ENCODE results near the gene ARHGEF40. TPM values are rescaled to one million over a fixed set of nuclear protein-coding genes. Genes with fewer than 3 reads are reported as not detected.

ARHGEF40 gene
- total and polyA plus RNA-seq, 4 donors: 37.9 to 98.9 (median 77.1) TPM

DNA sequence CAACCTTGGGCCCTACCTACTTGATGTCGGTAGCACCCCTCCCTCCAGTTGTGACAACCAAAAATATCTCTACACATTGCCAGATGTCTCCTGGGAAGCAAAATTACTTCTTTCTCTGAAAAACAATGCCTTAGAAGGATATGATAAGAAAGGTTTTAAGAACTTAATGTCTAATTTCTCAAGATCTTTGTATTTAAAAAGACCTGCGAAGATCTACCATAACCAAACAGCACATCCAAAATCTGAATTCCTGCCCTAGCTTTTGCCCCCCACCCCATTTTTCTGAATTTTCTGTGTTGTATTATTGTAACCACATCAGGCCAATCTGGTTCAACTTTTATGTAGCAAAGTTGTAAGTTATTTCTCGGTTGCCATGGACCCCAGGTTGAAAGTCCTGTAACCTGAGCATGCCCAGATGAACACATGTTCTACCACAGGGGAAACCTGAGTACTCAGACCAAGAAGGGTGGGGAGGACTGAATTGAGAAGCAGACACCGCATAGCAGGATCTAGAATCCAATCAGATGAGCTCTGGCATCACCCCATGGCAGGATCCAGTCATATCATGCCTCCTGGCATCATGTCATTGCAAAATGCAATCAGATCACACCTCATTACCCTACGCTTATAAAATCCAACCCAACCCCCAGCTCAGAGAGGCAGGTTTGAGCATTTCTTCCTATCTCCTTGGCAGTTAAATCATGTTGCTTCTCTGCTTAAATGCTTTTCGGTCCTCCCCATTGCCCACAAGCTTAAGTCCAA, 39.5 kb downstream of the ARHGEF40 start:
- DNase-seq (ENCODE audit: low read depth in 4 of 6, low spot score in 6 of 6): no peak
- 87% methylated on average over 3 of the region's 6 CpGs for WGBS (ENCODE audit: insufficient coverage)

DNA sequence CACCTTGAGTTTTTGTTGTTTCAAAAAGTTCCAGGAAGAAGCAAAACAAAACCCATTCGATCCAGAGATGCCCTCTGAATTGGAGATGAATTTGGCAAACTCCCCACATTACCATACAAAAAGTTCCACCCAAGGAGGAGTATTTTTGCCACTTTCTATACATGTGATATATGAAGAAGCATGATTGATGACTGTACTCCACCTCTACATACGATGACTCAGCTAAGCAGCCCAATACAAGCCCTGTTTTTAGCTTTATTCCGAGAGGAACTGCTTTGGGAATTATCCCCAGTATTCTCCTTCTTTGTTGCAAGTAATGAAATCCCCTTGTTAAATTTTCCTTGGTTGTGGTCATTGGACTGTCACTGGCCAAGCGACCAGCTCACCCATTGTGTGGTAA, 42.2 kb downstream of the ARHGEF40 start:
- no peaks in the 10 kb centered on the region for H3K9me3 ChIP-seq (ENCODE audit: control insufficient read depth, insufficient read depth, low read length)
- no peaks in the 10 kb centered on the region for H3K36me3 ChIP-seq (ENCODE audit: control insufficient read depth, insufficient read depth, low read length)
- no peak for DNase-seq (ENCODE audit: low read depth in 4 of 6, low spot score in 6 of 6)
- H3K4me3 ChIP-seq (ENCODE audit: low read depth, low read length): no peak overlapping the region
- peaks cover 1% of the 10 kb centered on the region for H3K4me1 ChIP-seq (ENCODE audit: control insufficient read depth, insufficient read depth, low read length)
- no peak overlapping the region for H3K27ac ChIP-seq (ENCODE audit: low read depth, low read length)
- WGBS (ENCODE audit: insufficient coverage): no CpG with 5 or more reads among the region's 4 CpGs
- H3K27me3 ChIP-seq (ENCODE audit: control insufficient read depth, insufficient read depth, low read length): no peaks in the 10 kb centered on the region

More for the DNA sequence above, 39.5 kb downstream of the ARHGEF40 start:
- Histone ChIP-seq H3K4me1 (ENCODE audit: control insufficient read depth, insufficient read depth, low read length) (peaks cover 13% of the 10 kb centered on the region), H3K27me3 (ENCODE audit: control insufficient read depth, insufficient read depth, low read length) (no peaks in the 10 kb centered on the region), H3K27ac (ENCODE audit: low read depth, low read length) (no peak overlapping the region), H3K4me3 (ENCODE audit: low read depth, low read length) (no peak overlapping the region), H3K36me3 (ENCODE audit: control insufficient read depth, insufficient read depth, low read length) (no peaks in the 10 kb centered on the region), H3K9me3 (ENCODE audit: control insufficient read depth, insufficient read depth, low read length) (no peaks in the 10 kb centered on the region)

DNA sequence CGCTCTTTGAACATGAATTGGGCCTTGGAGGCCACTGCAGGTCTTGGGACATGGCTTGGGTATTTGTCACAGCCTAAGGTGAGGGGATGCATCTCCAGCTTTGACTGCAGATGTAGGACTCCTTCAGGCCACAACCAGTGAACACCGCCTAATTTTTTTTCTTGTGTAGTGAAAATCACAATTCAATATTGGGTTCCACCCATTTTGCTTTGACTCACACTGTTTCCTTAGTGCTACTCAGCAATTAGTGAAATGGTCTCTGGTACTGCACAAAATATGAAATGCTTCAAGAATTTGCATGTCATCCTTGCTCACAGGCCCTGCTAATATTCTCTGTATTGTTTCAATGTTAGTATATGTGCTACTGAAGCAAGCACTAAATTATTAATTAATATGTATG, 43.3 kb downstream of the ARHGEF40 start:
- 100% methylated on average over 1 of the region's 2 CpGs for WGBS (ENCODE audit: insufficient coverage)
- no peak overlapping the region for H3K4me3 ChIP-seq (ENCODE audit: low read depth, low read length)
- no peak overlapping the region for H3K27ac ChIP-seq (ENCODE audit: low read depth, low read length)
- no peaks in the 10 kb centered on the region for H3K4me1 ChIP-seq (ENCODE audit: control insufficient read depth, insufficient read depth, low read length)
- no peaks in the 10 kb centered on the region for H3K27me3 ChIP-seq (ENCODE audit: control insufficient read depth, insufficient read depth, low read length)
- no peaks in the 10 kb centered on the region for H3K36me3 ChIP-seq (ENCODE audit: control insufficient read depth, insufficient read depth, low read length)
- H3K9me3 ChIP-seq (ENCODE audit: control insufficient read depth, insufficient read depth, low read length): no peaks in the 10 kb centered on the region
- DNase-seq (ENCODE audit: low read depth in 4 of 6, low spot score in 6 of 6): no peak

DNA sequence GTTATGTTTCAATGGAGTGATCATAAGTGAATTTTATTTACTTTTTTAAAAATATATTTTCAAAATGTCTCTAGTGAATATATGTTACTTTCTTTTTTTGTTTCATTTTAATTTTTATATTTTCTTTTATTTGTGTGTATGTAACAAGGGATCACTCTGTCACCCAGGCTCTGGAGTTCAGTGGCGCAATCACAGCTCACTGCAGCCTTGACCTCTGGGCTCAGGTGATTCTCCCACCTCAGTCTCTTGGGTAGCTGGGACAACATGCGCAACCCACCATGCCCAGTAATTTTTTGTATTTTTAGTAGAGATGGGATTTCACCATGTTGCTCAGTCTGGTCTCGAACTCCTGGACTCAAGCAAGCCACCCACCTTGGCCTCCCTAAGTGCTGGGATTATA, 48.8 kb downstream of the ARHGEF40 start:
- no peak overlapping the region for H3K27ac ChIP-seq (ENCODE audit: low read depth, low read length)
- H3K4me1 ChIP-seq (ENCODE audit: control insufficient read depth, insufficient read depth, low read length): no peaks in the 10 kb centered on the region
- no peaks in the 10 kb centered on the region for H3K9me3 ChIP-seq (ENCODE audit: control insufficient read depth, insufficient read depth, low read length)
- DNase-seq (ENCODE audit: low read depth in 4 of 6, low spot score in 6 of 6): no peak
- no peaks in the 10 kb centered on the region for H3K36me3 ChIP-seq (ENCODE audit: control insufficient read depth, insufficient read depth, low read length)
- H3K4me3 ChIP-seq (ENCODE audit: low read depth, low read length): no peak overlapping the region
- no CpG with 5 or more reads among the region's 3 CpGs for WGBS (ENCODE audit: insufficient coverage)
- H3K27me3 ChIP-seq (ENCODE audit: control insufficient read depth, insufficient read depth, low read length): no peaks in the 10 kb centered on the region

DNA sequence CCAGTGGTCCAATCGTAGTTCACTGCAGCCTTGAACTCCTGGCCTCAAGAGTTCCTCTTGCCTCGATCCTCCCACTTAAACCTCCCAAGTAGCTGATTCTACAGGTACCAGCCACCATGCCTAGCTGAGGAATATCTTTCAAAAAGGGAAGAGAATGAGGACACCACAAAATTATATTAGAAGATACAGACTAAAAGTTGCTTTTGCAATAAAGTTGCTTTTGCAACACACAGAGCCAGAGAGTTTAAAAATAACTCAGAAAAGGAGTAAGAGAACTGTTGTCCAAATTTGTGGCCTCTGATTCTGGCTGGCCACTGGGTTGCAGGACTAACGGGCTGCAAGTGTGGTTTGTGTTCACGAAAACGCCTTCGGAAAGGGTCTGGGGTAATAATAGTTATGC, 50.6 kb downstream of the ARHGEF40 start:
- Histone ChIP-seq H3K36me3 (ENCODE audit: control insufficient read depth, insufficient read depth, low read length) (no peaks in the 10 kb centered on the region), H3K4me1 (ENCODE audit: control insufficient read depth, insufficient read depth, low read length) (no peaks in the 10 kb centered on the region), H3K27me3 (ENCODE audit: control insufficient read depth, insufficient read depth, low read length) (no peaks in the 10 kb centered on the region), H3K4me3 (ENCODE audit: low read depth, low read length) (no peak overlapping the region), H3K27ac (ENCODE audit: low read depth, low read length) (no peak overlapping the region), H3K9me3 (ENCODE audit: control insufficient read depth, insufficient read depth, low read length) (no peaks in the 10 kb centered on the region)
- DNase-seq (ENCODE audit: low read depth in 4 of 6, low spot score in 6 of 6): no peak
- WGBS (ENCODE audit: insufficient coverage): 40% methylated on average over 1 of the region's 6 CpGs

DNA sequence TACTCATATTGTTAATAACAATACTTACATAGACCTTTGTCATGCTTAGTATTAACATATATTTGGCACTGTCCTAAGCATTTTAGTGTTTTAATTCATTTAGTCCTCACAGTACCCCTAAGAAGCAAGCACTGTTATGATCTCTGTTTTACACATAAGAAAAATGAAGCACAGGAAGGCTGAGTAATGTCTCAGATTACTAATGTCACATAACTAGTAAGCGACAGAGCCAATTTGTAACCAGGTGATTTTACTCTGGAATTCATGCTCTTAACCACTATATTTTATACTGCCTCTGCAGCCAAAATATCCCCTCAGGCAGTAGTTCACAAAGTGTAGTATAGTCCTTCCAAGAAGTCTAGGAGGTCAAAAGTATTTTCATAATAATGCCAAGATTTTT, 51.0 kb downstream of the ARHGEF40 start:
- H3K36me3 ChIP-seq (ENCODE audit: control insufficient read depth, insufficient read depth, low read length): no peaks in the 10 kb centered on the region
- DNase-seq (ENCODE audit: low read depth in 4 of 6, low spot score in 6 of 6): no peak
- no peak overlapping the region for H3K4me3 ChIP-seq (ENCODE audit: low read depth, low read length)
- no peak overlapping the region for H3K27ac ChIP-seq (ENCODE audit: low read depth, low read length)
- no peaks in the 10 kb centered on the region for H3K27me3 ChIP-seq (ENCODE audit: control insufficient read depth, insufficient read depth, low read length)
- no CpG with 5 or more reads among the region's 1 CpG for WGBS (ENCODE audit: insufficient coverage)
- H3K9me3 ChIP-seq (ENCODE audit: control insufficient read depth, insufficient read depth, low read length): no peaks in the 10 kb centered on the region
- H3K4me1 ChIP-seq (ENCODE audit: control insufficient read depth, insufficient read depth, low read length): no peaks in the 10 kb centered on the region

DNA sequence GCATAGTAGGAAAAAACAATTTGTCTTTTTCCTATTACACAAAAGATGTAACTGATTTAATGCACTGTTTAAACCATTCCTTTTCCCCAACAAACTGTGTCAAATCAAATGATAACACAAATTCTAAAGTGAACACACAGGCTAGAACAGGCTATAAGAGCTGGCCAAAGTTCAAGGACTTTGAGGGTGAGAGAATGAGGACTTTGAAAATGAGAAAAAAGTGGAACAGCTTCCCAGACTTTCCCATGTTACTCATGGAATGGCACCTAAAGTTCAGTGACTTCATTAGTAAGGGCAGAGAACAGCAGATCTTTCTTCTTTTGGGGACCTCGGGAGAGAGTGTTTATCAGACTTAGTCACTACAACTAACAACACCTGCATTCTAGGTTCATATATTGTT, 53.3 kb downstream of the ARHGEF40 start:
- Histone ChIP-seq H3K27ac (ENCODE audit: low read depth, low read length) (no peak overlapping the region), H3K36me3 (ENCODE audit: control insufficient read depth, insufficient read depth, low read length) (no peaks in the 10 kb centered on the region)

DNA sequence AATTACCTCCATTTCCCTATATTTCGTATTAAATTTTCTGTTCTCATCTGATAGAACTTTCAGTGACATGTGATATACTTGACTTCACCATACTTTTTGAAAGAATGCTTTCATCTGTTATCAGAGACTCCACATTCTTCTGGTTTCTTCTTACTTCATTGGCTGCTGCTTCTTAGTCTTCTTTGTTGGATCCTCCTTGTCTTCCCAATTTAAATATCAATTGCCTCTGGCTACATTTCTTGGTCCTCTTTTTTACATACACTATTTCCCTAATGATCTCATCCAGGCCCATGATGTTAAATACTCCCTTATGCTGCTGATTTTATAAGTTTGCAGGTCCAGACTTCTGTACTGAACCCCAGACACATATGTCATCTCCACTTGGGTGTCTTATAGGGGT, 63.8 kb downstream of the ARHGEF40 start:
- Histone ChIP-seq H3K36me3 (ENCODE audit: control insufficient read depth, insufficient read depth, low read length) (no peaks in the 10 kb centered on the region), H3K9me3 (ENCODE audit: control insufficient read depth, insufficient read depth, low read length) (no peaks in the 10 kb centered on the region), H3K27me3 (ENCODE audit: control insufficient read depth, insufficient read depth, low read length) (no peaks in the 10 kb centered on the region), H3K4me3 (ENCODE audit: low read depth, low read length) (no peak overlapping the region), H3K4me1 (ENCODE audit: control insufficient read depth, insufficient read depth, low read length) (no peaks in the 10 kb centered on the region), H3K27ac (ENCODE audit: low read depth, low read length) (no peak overlapping the region)
- no CpG with 5 or more reads among the region's 1 CpG for WGBS (ENCODE audit: insufficient coverage)
- DNase-seq (ENCODE audit: low read depth in 4 of 6, low spot score in 6 of 6): no peak

More for the DNA sequence above, 53.3 kb downstream of the ARHGEF40 start:
- WGBS (ENCODE audit: insufficient coverage): no CpG with 5 or more reads among the region's 1 CpG
- Histone ChIP-seq H3K4me1 (ENCODE audit: control insufficient read depth, insufficient read depth, low read length) (no peaks in the 10 kb centered on the region), H3K9me3 (ENCODE audit: control insufficient read depth, insufficient read depth, low read length) (no peaks in the 10 kb centered on the region), H3K27me3 (ENCODE audit: control insufficient read depth, insufficient read depth, low read length) (no peaks in the 10 kb centered on the region), H3K4me3 (ENCODE audit: low read depth, low read length) (no peak overlapping the region)
- DNase-seq (ENCODE audit: low read depth in 4 of 6, low spot score in 6 of 6): no peak

DNA sequence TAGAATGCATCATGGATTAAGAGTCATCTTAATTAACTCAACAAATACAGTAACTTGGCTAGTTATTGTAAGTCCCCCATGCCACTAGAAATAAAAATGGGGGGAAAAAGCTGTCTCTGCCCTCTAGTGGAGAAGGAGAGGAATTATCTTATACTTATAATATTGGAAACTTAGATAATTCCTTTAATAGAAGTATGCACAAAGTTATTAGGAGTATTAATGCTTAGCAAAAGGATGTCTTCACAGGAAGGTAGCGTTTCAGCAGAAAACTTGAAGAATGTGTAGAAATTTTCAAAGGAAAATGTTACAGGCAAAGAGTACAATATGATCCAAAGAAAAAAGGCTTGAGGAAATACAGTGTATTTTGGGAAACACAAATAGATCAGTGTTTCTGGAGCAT, 65.9 kb downstream of the ARHGEF40 start:
- no peak overlapping the region for H3K27ac ChIP-seq (ENCODE audit: low read depth, low read length)
- peak in 2 of 6 donors; percentile 2 to 4 for DNase-seq (ENCODE audit: low read depth in 4 of 6, low spot score in 6 of 6)
- H3K4me3 ChIP-seq (ENCODE audit: low read depth, low read length): no peak overlapping the region
- H3K36me3 ChIP-seq (ENCODE audit: control insufficient read depth, insufficient read depth, low read length): no peaks in the 10 kb centered on the region
- H3K9me3 ChIP-seq (ENCODE audit: control insufficient read depth, insufficient read depth, low read length): no peaks in the 10 kb centered on the region
- H3K27me3 ChIP-seq (ENCODE audit: control insufficient read depth, insufficient read depth, low read length): no peaks in the 10 kb centered on the region
- WGBS (ENCODE audit: insufficient coverage): 13% methylated on average over 1 of the region's 1 CpG
- no peaks in the 10 kb centered on the region for H3K4me1 ChIP-seq (ENCODE audit: control insufficient read depth, insufficient read depth, low read length)

Measured in spinal cord (tissue), 10 donors.